ENCODE results near the gene APRT.
A peak's percentile ranks its signal among the peaks of the same experiment; 100 is the strongest.

APRT gene

DNA sequence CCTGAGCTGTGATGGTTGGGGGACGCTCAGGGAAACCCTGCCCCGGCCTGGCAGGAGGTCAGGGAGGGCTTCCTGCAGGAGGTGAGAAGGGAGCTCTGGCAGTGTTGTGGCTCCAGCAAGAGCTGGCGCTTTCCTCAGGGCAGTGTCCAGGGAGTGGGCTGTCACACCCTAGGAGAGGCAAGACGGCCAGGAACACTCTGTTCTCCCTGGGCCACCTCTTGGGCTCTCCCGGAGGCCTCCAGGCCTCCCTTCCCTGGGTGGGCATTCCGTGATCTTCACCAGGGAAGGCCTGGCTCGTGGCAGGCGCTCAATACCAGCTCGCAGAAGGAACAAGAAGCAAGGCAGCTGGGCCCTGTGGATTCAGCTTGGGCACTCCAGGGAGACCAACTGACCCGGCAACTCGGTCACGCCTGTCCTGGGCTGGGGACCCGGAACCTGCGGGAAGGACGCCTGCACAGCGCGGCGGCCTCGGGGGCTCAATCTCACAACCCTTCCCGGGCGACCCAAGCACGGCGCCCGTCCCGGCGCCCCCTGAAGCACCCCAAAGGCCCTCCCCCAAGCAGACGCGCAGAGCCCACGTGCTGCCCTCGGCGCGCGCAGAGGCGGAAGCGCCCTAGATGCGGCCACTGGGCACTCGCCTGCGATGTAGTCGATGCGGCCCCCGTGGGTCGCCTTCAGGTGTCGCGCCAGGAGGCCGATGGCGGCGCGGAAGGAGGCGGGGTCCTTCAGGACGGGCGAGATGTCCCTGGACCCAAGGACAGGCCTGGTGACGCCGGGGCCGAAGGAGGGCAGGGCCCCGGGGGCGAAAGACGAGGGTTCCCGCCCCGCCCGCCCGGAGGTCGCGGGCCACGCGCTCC, 588 bp downstream of the APRT start:
- H3K4me1 ChIP-seq (ENCODE audit: control insufficient read depth, insufficient read depth, low read length), result peaks cover 16% of the 10 kb centered on the region
- H3K27me3 ChIP-seq (replicated peaks; ENCODE audit: control insufficient read depth, insufficient read depth, low read length), result no peaks in the 10 kb centered on the region
- no peaks in the 10 kb centered on the region for H3K9me3 ChIP-seq (ENCODE audit: control insufficient read depth, low read length)
- peak; percentile 89 for DNase-seq (ENCODE audit: low read depth)
- H3K36me3 ChIP-seq (ENCODE audit: control insufficient read depth, insufficient read depth, low read length, severe bottlenecking), result peaks cover 22% of the 10 kb centered on the region
- peak overlapping the region; percentile 82 for H3K4me3 ChIP-seq (ENCODE audit: low read length)
- peak overlapping the region; percentile 90 for H3K9ac ChIP-seq (ENCODE audit: low read length)

DNA sequence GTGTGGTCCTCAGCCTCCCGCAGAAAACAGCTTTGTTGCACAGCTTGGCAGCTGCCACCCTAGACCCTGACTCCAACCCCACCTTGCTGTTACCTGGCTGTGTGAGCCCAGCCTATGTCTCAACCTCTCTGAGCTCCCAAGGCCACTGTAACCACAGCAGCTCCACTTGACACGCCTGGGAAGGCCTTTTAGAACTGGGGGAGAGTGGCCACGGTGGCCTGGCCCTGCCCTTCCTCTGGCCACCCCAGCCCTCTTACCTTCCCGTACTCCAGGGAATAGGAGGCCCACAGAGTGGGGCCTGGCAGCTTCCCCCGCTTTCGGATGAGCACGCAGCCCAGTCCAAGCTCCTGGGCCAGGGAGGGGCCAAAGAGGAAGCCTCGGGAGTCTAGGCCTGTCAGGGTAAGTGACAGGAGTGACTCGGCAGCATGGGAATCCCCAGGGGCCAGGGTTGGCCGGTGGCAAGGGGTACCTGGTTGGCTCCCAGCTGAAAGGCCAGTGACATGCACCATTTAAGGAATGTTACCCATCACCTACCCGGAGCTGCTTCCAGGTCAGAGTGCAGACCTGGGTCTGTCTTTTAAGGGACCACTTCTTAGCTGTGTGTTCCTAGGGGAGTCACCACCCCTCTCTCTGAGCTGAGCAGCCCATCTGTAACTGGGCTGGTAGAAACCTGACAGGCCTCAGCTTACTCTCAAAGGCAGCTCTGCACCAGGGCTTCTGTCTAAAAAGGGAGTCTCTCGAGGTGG, 1.4 kb downstream of the APRT start:
- no peaks in the 10 kb centered on the region for H3K27me3 ChIP-seq (replicated peaks; ENCODE audit: control insufficient read depth, insufficient read depth, low read length)
- H3K4me3 ChIP-seq (ENCODE audit: low read length), result peak overlapping the region; percentile 82
- peak overlapping the region; percentile 90 for H3K9ac ChIP-seq (ENCODE audit: low read length)
- H3K9me3 ChIP-seq (ENCODE audit: control insufficient read depth, low read length), result no peaks in the 10 kb centered on the region
- peaks cover 16% of the 10 kb centered on the region for H3K4me1 ChIP-seq (ENCODE audit: control insufficient read depth, insufficient read depth, low read length)
- H3K36me3 ChIP-seq (ENCODE audit: control insufficient read depth, insufficient read depth, low read length, severe bottlenecking), result peaks cover 22% of the 10 kb centered on the region
- no peak for DNase-seq (ENCODE audit: low read depth)

DNA sequence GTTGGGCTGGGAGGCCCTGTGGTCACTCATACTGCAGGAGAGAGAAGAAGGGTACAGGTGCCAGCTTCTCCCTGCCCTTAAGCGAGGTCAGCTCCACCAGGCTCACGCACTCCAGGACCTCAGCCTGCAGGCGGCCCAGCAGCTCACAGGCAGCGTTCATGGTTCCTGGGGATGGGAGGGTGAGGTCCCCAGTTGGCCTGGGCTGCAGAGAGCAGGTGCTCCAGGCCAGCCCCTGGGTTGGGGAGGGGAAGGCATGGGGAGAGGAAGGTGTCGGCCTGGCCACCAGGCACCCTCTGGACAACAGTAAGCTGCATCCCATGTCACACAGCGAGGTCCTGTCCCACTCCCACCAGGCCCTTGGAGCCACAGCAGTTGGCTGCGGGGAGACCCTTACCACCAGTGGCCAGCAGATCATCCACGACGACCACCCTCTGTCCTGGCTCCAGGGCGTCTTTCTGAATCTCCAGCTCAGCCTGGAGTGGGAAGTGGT, 2.0 kb downstream of the APRT start:
- H3K4me3 ChIP-seq (ENCODE audit: low read length), result peak overlapping the region; percentile 82
- H3K36me3 ChIP-seq (ENCODE audit: control insufficient read depth, insufficient read depth, low read length, severe bottlenecking), result peaks cover 22% of the 10 kb centered on the region
- peaks cover 16% of the 10 kb centered on the region for H3K4me1 ChIP-seq (ENCODE audit: control insufficient read depth, insufficient read depth, low read length)
- peak overlapping the region; percentile 90 for H3K9ac ChIP-seq (ENCODE audit: low read length)
- H3K27me3 ChIP-seq (replicated peaks; ENCODE audit: control insufficient read depth, insufficient read depth, low read length), result no peaks in the 10 kb centered on the region
- no peaks in the 10 kb centered on the region for H3K9me3 ChIP-seq (ENCODE audit: control insufficient read depth, low read length)
- no peak for DNase-seq (ENCODE audit: low read depth)

DNA sequence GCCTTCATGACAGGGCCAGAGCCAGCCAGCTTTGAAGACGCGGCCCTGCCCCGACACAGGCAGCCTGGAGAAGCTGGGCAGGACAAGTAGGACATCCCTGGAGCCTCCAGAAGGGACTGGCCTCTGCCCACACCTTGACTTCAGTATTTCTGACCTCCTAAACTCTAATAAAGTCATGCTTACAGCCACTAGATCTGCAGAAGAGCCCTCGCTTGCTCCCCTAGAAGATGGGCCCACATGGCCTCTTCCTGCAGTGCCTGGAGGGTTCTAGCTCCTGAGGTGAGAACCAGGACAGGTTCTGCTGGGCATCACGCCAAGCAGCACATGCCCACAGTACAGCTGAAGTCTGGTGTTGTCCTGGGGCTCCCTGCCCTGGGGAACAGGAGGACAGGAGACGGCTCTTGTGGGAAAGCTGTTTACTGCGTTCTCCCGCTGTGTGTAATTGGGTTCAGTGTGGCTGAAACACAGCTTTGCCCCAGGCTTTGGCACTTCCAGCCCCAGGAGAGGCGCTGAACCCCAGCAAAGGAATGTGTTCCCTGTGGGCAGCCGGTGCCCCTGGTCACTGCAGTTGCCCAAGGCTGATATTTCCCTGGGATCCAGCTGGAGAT, 2.6 kb downstream of the APRT start:
- no peaks in the 10 kb centered on the region for H3K27me3 ChIP-seq (replicated peaks; ENCODE audit: control insufficient read depth, insufficient read depth, low read length)
- DNase-seq (ENCODE audit: low read depth), result no peak
- no peaks in the 10 kb centered on the region for H3K9me3 ChIP-seq (ENCODE audit: control insufficient read depth, low read length)
- no peak overlapping the region for H3K4me3 ChIP-seq (ENCODE audit: low read length)
- H3K9ac ChIP-seq (ENCODE audit: low read length), result peak overlapping the region; percentile 90
- H3K4me1 ChIP-seq (ENCODE audit: control insufficient read depth, insufficient read depth, low read length), result peaks cover 19% of the 10 kb centered on the region
- H3K36me3 ChIP-seq (ENCODE audit: control insufficient read depth, insufficient read depth, low read length, severe bottlenecking), result peaks cover 22% of the 10 kb centered on the region

DNA sequence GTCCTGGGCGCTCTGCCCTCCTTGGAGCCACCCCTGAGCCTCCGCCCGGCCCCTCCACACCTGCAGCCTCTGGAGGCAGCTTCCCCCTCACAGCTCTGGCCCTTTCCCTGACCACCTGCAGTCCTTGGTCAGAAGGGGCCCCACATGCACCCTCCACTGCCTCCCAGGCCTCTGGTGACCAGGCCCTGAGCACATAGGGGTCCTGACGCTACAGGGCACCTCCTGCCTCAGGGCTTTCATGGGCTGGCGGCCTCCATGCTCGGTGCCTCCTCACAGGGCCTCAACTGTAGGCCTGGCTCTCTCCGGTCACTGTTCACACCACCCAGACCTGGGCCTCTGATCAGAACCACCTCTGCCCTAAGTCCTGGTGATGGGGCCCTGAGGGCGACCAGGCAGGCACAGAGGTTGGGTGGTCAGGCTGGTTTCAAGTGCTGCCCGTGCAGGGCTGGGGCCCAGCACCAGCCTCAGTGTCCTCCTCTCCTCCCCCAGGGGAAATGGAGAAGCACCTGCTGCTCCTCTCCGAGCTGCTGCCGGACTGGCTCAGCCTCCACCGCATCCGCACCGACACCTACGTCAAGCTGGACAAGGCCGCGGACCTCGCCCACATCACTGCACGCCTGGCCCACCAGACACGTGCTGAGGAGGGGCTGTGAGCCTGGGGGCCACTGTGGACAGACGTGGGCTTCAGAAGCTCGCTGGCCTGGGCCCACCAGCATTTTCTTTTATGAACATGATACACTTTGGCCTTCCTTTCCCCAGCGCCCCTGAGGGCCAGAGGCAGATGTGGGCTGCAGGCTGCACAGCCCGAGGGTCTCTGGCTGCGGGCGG, 3.9 kb downstream of the APRT start:
- H3K4me1 ChIP-seq (ENCODE audit: control insufficient read depth, insufficient read depth, low read length), result peaks cover 21% of the 10 kb centered on the region
- no peaks in the 10 kb centered on the region for H3K9me3 ChIP-seq (ENCODE audit: control insufficient read depth, low read length)
- H3K27me3 ChIP-seq (replicated peaks; ENCODE audit: control insufficient read depth, insufficient read depth, low read length), result no peaks in the 10 kb centered on the region
- no peak for DNase-seq (ENCODE audit: low read depth)
- peaks cover 22% of the 10 kb centered on the region for H3K36me3 ChIP-seq (ENCODE audit: control insufficient read depth, insufficient read depth, low read length, severe bottlenecking)
- no peak overlapping the region for H3K9ac ChIP-seq (ENCODE audit: low read length)
- no peak overlapping the region for H3K4me3 ChIP-seq (ENCODE audit: low read length)

DNA sequence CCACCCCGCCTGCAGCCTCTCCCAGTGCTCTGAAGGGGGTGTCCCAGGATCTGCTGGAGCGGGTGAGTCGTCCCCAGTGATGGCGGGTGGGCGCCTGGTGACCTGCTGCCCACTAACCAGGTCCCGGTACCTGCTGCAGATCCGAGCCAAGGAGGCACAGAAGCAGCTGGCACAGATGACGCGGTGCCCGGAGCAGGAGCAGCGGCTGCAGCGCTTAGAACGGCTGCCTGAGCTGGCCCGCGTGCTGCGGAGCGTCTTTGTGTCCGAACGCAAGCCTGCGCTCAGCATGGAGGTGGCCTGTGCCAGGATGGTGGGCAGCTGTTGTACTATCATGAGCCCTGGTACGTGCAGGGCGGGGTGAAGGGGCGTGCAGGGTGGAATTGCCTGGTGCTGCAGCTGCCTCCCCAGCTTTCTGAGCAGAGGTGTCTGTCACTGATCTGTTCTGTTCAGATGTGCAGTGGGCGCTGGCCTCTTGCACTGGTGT, 4.5 kb downstream of the APRT start:
- H3K9ac ChIP-seq (ENCODE audit: low read length), result no peak overlapping the region
- no peaks in the 10 kb centered on the region for H3K27me3 ChIP-seq (replicated peaks; ENCODE audit: control insufficient read depth, insufficient read depth, low read length)
- no peak overlapping the region for H3K4me3 ChIP-seq (ENCODE audit: low read length)
- no peaks in the 10 kb centered on the region for H3K9me3 ChIP-seq (ENCODE audit: control insufficient read depth, low read length)
- peaks cover 22% of the 10 kb centered on the region for H3K36me3 ChIP-seq (ENCODE audit: control insufficient read depth, insufficient read depth, low read length, severe bottlenecking)
- H3K4me1 ChIP-seq (ENCODE audit: control insufficient read depth, insufficient read depth, low read length), result peaks cover 23% of the 10 kb centered on the region
- DNase-seq (ENCODE audit: low read depth), result no peak

DNA sequence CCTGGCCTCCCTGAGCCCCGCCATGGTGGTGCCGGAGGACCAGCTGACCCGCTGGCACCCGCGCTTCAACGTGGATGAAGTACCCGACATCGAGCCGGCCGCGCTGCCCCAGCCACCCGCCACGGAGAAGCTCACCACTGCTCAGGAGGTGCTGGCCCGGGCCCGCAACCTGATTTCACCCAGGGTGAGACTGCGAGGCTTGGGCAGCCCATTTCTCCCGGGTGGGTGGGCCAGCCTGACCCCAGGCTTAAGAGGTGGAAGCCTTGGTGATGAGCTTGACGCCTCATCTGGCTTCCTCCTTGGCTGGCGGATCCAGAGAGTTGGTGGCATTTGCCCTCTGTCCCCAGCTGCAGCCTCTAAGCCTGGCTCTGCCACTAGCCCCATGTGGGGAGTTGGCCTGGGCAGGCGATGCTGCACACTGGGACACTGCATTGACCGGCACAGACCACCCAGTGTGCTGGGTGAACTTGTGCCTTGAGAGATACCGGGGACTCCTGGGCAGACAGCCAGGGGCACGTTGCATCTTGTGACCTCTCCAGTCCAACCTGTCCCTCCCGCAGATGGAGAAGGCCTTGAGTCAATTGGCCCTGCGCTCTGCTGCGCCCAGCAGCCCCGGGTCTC, 5.1 kb downstream of the APRT start:
- Histone ChIP-seq H3K4me1 (ENCODE audit: control insufficient read depth, insufficient read depth, low read length) (peaks cover 25% of the 10 kb centered on the region), H3K9me3 (ENCODE audit: control insufficient read depth, low read length) (no peaks in the 10 kb centered on the region), H3K27me3 (replicated peaks; ENCODE audit: control insufficient read depth, insufficient read depth, low read length) (no peaks in the 10 kb centered on the region), H3K9ac (ENCODE audit: low read length) (no peak overlapping the region), H3K36me3 (ENCODE audit: control insufficient read depth, insufficient read depth, low read length, severe bottlenecking) (peaks cover 22% of the 10 kb centered on the region), H3K4me3 (ENCODE audit: low read length) (no peak overlapping the region)
- DNase-seq (ENCODE audit: low read depth), result no peak

DNA sequence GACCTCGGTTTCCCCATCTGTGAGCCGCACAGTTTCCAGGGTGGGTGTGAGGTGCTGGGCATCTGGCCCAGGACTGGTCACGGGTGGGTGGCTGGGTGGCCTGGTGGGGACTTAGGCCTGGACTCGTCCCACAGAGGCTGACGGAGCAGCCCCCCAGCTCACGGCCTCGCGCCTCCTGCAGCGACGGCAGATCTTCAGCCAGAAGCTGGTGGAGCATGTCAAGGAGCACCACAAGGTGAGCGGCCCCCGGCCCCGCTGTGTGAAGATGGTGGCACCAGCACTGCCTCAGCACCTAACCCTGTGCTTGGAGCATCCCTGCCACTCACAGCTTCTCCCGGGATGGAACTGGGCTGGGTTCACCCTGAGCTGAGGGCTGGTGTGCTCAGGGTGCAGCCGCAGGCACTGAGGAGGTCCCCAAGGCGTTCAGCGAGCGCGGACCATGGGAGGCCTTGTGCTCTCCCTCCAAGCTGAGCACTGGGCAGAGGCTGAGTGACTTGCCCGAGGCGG, 5.8 kb downstream of the APRT start:
- peaks cover 22% of the 10 kb centered on the region for H3K36me3 ChIP-seq (ENCODE audit: control insufficient read depth, insufficient read depth, low read length, severe bottlenecking)
- no peaks in the 10 kb centered on the region for H3K27me3 ChIP-seq (replicated peaks; ENCODE audit: control insufficient read depth, insufficient read depth, low read length)
- no peak for DNase-seq (ENCODE audit: low read depth)
- H3K9ac ChIP-seq (ENCODE audit: low read length), result no peak overlapping the region
- no peak overlapping the region for H3K4me3 ChIP-seq (ENCODE audit: low read length)
- H3K9me3 ChIP-seq (ENCODE audit: control insufficient read depth, low read length), result no peaks in the 10 kb centered on the region
- H3K4me1 ChIP-seq (ENCODE audit: control insufficient read depth, insufficient read depth, low read length), result peaks cover 24% of the 10 kb centered on the region

DNA sequence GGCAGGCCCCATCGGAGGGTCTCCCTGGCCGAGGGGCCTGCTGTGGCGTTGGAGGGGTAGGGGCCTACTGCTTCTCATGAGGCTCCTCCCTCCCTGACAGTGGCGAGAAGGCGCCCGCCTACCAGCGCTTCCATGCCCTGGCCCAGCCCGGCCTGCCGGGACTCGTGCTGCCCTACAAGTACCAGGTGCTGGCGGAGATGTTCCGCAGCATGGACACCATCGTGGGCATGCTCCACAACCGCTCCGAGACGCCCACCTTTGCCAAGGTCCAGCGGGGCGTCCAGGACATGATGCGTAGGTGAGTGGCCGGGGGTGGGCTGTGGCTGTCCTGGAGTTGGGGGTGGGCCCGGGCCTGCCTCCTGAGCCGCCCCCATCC, 6.4 kb downstream of the APRT start:
- H3K9me3 ChIP-seq (ENCODE audit: control insufficient read depth, low read length), result no peaks in the 10 kb centered on the region
- peak overlapping the region; percentile 64 for H3K9ac ChIP-seq (ENCODE audit: low read length)
- H3K27me3 ChIP-seq (replicated peaks; ENCODE audit: control insufficient read depth, insufficient read depth, low read length), result no peaks in the 10 kb centered on the region
- H3K36me3 ChIP-seq (ENCODE audit: control insufficient read depth, insufficient read depth, low read length, severe bottlenecking), result peaks cover 22% of the 10 kb centered on the region
- DNase-seq (ENCODE audit: low read depth), result no peak
- peaks cover 18% of the 10 kb centered on the region for H3K4me1 ChIP-seq (ENCODE audit: control insufficient read depth, insufficient read depth, low read length)
- H3K4me3 ChIP-seq (ENCODE audit: low read length), result no peak overlapping the region

All from adipocyte (in vitro differentiated cells).